VCaP (cell line): Measurements from ENCODE around the gene CLCN2.

ENCODE experiments used
- H3K27ac ChIP-seq: fragments of 450-650 bp; 2 replicates; pipeline ENCODE4 v1.5.1; 2017
- TF ChIP-seq, protein P1 (sequence below): fragments of 450-650 bp; conservative IDR thresholded peaks from 2 replicates; pipeline ENCODE4 v1.5.1; 2017; ENCODE audit warnings: mild to moderate bottlenecking, moderate library complexity

CLCN2 gene

DNA sequence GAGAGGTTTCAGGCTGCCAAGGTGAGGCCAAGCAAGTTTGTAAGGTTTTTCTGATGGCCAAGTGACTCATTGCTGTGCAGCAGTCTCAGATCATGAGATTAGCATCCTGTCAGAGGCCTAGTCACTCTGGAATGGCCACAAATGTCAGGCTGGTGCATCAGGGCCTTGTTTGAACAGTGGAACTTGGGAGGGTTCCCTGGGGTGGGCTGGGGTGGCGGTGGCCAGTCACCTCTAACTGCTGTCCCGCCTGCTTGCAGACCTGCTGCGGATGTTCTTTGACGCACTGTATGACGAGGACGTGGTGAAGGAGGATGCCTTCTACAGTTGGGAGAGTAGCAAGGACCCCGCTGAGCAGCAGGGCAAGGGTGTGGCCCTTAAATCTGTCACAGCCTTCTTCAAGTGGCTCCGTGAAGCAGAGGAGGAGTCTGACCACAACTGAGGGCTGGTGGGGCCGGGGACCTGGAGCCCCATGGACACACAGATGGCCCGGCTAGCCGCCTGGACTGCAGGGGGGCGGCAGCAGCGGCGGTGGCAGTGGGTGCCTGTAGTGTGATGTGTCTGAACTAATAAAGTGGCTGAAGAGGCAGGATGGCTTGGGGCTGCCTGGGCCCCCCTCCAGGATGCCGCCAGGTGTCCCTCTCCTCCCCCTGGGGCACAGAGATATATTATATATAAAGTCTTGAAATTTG, 26.8 kb downstream of the CLCN2 start:
- TF ChIP-seq, protein P1, sequence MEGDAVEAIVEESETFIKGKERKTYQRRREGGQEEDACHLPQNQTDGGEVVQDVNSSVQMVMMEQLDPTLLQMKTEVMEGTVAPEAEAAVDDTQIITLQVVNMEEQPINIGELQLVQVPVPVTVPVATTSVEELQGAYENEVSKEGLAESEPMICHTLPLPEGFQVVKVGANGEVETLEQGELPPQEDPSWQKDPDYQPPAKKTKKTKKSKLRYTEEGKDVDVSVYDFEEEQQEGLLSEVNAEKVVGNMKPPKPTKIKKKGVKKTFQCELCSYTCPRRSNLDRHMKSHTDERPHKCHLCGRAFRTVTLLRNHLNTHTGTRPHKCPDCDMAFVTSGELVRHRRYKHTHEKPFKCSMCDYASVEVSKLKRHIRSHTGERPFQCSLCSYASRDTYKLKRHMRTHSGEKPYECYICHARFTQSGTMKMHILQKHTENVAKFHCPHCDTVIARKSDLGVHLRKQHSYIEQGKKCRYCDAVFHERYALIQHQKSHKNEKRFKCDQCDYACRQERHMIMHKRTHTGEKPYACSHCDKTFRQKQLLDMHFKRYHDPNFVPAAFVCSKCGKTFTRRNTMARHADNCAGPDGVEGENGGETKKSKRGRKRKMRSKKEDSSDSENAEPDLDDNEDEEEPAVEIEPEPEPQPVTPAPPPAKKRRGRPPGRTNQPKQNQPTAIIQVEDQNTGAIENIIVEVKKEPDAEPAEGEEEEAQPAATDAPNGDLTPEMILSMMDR = no peak
- peak overlapping the region; percentile 81; the same call in 1 of the 2 replicates for H3K27ac ChIP-seq

DNA sequence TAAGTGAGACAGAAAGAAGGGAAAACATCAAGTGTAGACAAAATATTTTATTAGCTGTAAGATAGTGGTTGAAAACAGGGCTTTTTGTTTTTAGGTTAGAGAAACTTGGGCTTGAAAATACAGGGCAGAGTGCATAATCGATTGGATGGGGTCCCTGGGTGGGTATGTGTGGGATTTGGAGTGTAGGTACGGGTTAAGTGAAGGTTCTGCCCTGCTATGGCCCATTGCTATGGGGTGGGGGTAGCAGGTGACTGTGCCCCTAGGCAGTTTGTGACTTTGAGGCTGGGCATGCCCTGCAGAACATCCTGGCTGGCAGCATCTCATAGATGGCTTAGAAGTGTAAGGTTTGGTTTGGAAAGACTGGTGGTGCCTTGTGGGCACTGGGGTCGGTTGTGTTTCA, 27.7 kb downstream of the CLCN2 start:
- H3K27ac ChIP-seq = peak overlapping the region; percentile 26
- TF ChIP-seq, protein P1 = no peak

DNA sequence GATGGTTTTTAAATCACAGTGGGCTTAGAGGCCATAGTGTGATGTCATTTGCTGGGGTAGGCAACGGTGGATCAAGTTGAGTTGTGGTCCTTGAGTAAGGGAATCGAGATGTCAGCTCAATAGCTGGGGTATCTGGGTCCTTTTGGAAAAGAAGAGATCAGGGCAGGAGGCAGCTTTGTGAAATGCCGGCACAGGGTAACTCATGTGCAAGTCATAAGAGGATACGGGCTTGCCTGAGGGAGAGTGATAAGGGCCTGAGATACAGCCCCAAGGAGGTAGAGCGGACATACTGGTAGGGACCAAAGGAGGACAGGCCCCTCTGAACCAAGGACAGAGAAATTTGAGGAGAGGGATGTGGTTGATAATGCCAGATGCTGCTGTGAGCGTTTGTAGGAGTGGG, 28.2 kb downstream of the CLCN2 start:
- H3K27ac ChIP-seq = peak overlapping the region; percentile 26
- TF ChIP-seq, protein P1 = no peak

DNA sequence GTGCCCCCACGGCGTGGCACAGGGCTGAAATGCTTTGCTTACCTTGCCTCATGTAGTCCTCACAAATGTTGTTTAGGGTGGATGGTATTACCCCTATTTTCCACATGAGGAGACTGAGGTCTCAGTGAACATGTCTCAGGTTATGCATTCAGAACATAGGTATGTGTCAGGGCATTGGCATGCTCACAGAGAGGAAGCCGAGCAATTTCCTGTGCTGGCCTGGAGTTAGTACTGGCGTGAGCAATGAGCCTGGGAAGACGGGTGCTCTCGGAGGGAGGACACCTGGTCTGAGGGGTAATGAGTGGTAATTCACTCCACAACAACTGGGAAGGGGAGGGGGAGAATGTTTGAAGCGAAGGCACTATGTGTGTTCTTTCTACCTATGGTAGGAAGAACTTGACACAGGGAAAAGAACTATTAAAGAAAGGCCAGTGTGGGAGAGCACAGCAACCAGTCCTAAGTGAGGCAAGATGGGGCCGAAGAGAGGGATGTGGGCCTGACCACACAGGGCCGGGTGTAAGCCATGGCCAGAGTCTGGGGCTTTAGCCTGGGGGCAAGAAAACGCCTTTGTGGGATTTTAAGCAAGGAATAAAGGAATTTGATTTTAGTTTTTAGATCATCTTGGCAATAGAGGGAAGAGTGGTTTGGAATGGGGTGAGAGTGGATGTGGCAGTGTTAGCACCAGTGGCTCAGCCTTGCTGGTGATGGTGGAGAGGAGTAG, 28.9 kb downstream of the CLCN2 start:
- TF ChIP-seq, protein P1 = no peak
- peak overlapping the region; percentile 26; the same call in 1 of the 2 replicates for H3K27ac ChIP-seq

DNA sequence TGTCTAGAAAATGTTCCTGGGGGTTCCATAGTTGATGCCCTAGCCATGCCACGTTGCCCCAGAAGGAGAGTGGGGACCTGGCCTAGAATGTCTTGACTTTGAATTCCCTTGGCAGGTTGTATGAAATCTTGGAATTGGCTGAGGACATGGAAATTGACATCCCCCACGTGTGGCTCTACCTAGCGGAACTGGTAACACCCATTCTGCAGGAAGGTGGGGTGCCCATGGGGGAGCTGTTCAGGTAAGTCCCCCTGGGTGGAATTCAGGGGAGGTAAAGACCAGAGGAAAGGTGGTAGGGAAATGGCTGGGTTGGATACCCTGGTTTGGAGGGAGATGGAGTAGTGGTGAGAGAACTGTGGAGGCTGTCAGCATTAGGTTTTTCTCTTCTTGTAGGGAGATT, 32.9 kb downstream of the CLCN2 start:
- TF ChIP-seq, protein P1 = no peak
- no peak overlapping the region for H3K27ac ChIP-seq

DNA sequence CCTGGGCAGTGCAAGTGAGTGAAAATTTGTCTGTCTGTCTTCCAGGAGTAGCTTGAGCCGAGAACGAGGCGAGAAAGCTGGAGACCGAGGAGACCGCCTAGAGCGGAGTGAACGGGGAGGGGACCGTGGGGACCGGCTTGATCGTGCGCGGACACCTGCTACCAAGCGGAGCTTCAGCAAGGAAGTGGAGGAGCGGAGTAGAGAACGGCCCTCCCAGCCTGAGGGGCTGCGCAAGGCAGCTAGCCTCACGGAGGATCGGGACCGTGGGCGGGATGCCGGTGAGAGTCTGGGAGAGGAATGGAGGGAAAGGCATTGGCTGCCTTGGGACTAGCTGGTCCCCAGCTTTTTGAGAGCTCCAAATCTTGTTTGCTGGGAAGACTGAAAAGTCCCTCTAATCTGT, 34.2 kb downstream of the CLCN2 start:
- H3K27ac ChIP-seq = 0 out of 2 replicates have a peak overlapping the region, but pooled peaks have one; percentile 8
- TF ChIP-seq, protein P1 = no peak

DNA sequence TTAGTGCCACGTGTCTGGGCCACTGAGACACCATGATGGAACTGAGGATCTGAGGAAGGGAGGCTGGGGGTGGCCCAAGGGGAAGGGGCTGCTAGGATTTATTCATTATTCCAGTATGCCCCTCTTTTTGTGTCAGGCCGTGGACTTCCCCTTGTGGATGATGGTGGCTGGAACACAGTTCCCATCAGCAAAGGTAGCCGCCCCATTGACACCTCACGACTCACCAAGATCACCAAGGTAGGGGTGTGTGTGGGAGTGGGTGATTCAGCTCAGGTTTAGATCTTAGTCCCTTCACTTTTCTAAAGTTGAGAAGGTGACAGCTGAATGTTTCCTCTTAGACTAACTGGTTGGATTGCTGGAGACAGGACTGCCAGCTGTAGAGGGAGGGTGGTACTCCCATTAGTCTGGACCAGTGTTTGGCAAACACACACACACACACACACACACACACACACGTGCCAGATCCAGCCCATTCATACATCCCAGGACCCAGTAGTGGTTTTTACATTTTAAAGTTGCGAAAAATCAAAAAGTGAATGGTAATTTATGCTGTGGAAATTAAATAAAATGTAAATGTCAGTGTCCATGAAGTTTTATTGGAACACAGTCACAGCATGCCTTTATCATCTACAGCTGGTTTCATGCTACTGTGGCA, 35.6 kb downstream of the CLCN2 start:
- TF ChIP-seq, protein P1 = no peak
- H3K27ac ChIP-seq = no peak overlapping the region; the same call in 1 of the 2 replicates
